ENCODE measurements around the gene ANTXR1.

ANTXR1 gene

GRCh38 chr2:69181806-69182427, 168.9 kb downstream of the ANTXR1 start:
- peak; percentile 94 for DNase-seq (ENCODE audit: low read depth)

- no peak for DNase-seq (ENCODE audit: low read depth)
These were observed 170.7 kb downstream of the ANTXR1 start for GRCh38 chr2:69183659-69184058.

GRCh38 chr2:69184224-69184623, 171.2 kb downstream of the ANTXR1 start:
- DNase-seq (ENCODE audit: low read depth): no peak

GRCh38 chr2:69185807-69186206, 172.8 kb downstream of the ANTXR1 start:
- peak; percentile 57 for DNase-seq (ENCODE audit: low read depth)

- no peak for DNase-seq (ENCODE audit: low read depth)
These were observed 173.6 kb downstream of the ANTXR1 start for GRCh38 chr2:69186614-69187013.

GRCh38 chr2:69188182-69188900, 175.4 kb downstream of the ANTXR1 start:
- no peak for DNase-seq (ENCODE audit: low read depth)

- DNase-seq (ENCODE audit: low read depth): peak; percentile 56
These were observed 177.9 kb downstream of the ANTXR1 start for GRCh38 chr2:69190743-69191404.

GRCh38 chr2:69191634-69192033, 178.7 kb downstream of the ANTXR1 start:
- no peak for DNase-seq (ENCODE audit: low read depth)

- peak; percentile 91 for DNase-seq (ENCODE audit: low read depth)
These were observed 179.4 kb downstream of the ANTXR1 start for GRCh38 chr2:69192176-69192945.

- no peak for DNase-seq (ENCODE audit: low read depth)
These were observed 182.7 kb downstream of the ANTXR1 start for GRCh38 chr2:69195706-69196105.

- DNase-seq (ENCODE audit: low read depth): peak; percentile 99
These were observed 183.5 kb downstream of the ANTXR1 start for GRCh38 chr2:69196327-69197117.

- DNase-seq (ENCODE audit: low read depth): peak; percentile 96
These were observed 187.1 kb downstream of the ANTXR1 start for GRCh38 chr2:69200107-69200520.

GRCh38 chr2:69201259-69201658, 188.3 kb downstream of the ANTXR1 start:
- DNase-seq (ENCODE audit: low read depth): no peak

GRCh38 chr2:69202327-69202726, 189.3 kb downstream of the ANTXR1 start:
- DNase-seq (ENCODE audit: low read depth): no peak

- DNase-seq (ENCODE audit: low read depth): no peak
These were observed 190.4 kb downstream of the ANTXR1 start for GRCh38 chr2:69203166-69203985.

GRCh38 chr2:69204654-69205053, 191.7 kb downstream of the ANTXR1 start:
- DNase-seq (ENCODE audit: low read depth): peak; percentile 60

- DNase-seq (ENCODE audit: low read depth): no peak
These were observed 192.1 kb downstream of the ANTXR1 start for GRCh38 chr2:69205076-69205475.

GRCh38 chr2:69205491-69205890, 192.5 kb downstream of the ANTXR1 start:
- no peak for DNase-seq (ENCODE audit: low read depth)

- DNase-seq (ENCODE audit: low read depth): no peak
These were observed 195.1 kb downstream of the ANTXR1 start for GRCh38 chr2:69208023-69208595.

- no peak for DNase-seq (ENCODE audit: low read depth)
These were observed 196.5 kb downstream of the ANTXR1 start for GRCh38 chr2:69209482-69209881.

Data from amniotic epithelial cell (primary cell).